HG03460 (cell line): ENCODE results near the gene PAX8.
"Not testable (repeated sequence)": the region's sequence is repeated elsewhere in the genome, so short reads cannot be mapped to it uniquely, and the experiment has no call there.

Source experiments
- ATAC-seq: cut with Tn5 transposase; IDR thresholded peaks from one replicate; pipeline ENCODE4 v1.9.1; 2021; ENCODE audit not compliant: unreplicated experiment

PAX8 gene

GRCh38 chr2:113291191-113291590 lies 12.5 kb upstream of the PAX8 start:
- ATAC-seq = no peak

GRCh38 chr2:113288674-113289149 lies 10.0 kb upstream of the PAX8 start:
- ATAC-seq = not testable (repeated sequence)

- not testable (repeated sequence) for ATAC-seq
These were observed 9.5 kb upstream of the PAX8 start for GRCh38 chr2:113288117-113288673.

DNA sequence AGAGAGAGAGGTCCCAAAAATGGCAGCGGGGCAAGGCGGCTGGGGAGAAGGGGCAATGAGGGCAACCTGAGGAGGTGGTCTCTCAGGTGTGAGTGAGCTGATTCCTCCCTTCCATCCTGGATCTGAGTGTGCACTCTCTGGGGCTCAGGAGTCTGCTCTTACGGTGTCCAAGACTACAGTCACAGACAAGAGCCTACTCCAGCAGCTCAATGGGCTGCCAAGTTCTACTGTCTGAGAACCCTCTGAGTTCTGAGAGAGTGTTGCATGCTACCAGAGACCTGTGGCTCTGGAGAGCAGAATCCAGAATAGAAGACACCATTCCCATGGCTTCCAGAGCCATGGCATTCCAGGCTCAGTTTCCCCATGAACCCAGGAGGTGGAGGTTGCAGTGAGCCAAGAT lies 7.1 kb upstream of the PAX8 start:
- ATAC-seq = no peak

DNA sequence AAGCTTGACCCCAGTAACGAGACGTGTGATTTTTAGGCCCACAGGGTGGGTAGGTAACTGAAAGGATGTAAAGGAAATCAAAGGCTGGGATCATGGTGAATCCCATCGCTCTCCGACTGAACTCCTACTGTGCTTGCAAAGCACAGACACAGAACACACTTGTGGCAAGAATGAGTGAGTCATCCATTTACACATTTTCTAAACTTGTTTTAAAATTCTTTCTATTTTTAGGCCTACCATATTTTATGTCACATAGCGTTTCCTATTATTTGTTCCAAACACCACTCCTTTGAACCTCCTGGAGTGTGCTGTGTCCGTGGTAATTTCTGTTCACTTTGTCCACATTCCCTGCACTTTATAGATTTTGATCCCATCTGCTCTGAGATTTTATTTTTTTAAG lies 6.3 kb upstream of the PAX8 start:
- ATAC-seq = not testable (repeated sequence)

DNA sequence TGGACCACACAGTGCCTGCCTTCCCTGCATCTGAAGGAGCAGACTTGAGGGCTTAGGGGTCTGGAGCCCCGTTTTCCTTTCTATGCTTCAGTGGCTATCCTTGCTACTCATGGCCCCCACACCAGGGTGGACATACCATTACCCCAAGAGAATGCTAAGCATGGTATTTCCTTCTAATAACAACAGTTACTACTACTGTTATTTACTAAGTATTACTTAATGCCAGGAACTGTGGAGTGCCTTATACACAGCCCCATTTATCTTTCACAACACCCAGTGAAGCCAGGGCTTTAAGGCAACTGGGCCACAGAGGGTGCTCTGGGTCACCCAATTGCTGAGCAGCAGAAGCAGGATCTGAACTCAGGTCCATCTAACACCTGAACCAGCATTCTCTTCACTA lies 5.8 kb upstream of the PAX8 start:
- no peak for ATAC-seq

- ATAC-seq = no peak
These were observed 5.1 kb upstream of the PAX8 start for GRCh38 chr2:113283704-113284284.

GRCh38 chr2:113282747-113283533 lies 4.2 kb upstream of the PAX8 start:
- no peak for ATAC-seq

DNA sequence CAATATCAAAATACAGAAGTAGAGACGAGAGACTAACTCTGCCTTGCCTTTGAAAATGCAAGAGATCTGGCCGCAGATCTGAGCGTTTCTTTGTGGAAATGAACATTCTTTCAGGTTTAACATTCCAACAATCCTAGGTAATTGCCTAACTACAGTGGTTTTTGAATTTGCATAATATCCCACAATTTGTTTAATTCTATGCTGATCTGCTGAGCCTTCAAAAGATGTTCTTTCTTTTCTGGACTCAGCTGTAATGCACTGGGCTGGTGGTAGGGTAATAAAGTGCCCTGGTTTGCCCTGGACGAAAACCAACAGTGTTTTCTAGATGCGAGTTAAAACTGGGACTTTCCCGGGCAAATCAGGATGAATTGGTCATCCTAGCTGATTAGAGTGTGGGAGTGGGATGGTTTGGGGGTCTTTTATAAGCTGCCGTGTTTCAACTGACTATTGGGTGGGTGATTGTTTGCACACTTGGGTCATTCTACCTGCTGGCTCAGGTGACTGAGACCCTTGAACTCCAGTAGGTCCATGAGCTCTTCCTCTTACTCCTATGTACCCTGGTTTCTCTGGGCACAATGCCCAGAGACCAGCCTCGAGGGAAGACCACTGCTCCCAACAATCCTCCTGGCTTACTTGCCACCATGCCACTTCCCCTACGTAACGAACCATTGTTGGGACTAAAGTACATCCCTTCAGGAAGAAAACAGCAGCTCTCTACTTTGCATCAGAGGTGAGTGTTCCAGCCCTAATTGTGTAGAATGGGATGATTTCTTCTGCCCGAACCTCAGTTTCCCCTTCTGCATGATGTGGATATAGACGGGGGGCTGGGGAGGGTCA lies 3.4 kb upstream of the PAX8 start:
- ATAC-seq = no peak

- no peak for ATAC-seq
These were observed 514 bp downstream of the PAX8 start for GRCh38 chr2:113278073-113278741.

GRCh38 chr2:113277474-113278072 lies 1.1 kb downstream of the PAX8 start:
- no peak for ATAC-seq

DNA sequence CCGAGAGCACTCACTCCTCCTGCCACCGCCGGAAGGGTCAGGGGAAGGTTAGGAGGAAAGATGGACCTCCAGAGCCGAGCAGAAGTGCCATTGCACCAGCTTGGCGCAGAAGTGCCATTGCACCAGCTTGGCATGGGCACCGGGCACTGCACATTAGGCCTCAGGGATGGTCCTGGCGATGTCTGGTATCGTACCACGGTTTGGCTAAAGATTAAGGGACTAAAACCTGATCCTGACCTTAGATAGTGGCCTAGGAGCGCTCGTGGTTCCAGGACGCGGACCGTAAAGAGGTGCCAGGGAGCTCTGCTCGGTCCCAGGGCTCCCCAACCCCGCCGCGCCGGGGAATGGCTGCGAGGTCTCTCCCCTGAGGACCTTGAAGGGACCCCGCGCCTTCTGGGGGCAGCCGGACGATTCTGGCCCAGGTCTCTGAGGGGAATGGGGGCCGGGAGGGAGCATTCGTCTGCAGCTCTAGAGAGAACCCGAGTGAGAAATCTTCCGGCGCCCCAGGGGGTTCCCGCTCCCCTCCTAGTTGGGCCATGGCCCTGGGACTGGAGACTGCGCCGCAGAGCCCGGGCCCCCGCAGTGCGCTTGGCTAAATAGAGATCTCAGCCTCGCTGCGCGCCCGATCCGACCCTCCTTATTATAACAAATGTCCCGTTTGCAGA lies 1.8 kb downstream of the PAX8 start:
- ATAC-seq = no peak

DNA sequence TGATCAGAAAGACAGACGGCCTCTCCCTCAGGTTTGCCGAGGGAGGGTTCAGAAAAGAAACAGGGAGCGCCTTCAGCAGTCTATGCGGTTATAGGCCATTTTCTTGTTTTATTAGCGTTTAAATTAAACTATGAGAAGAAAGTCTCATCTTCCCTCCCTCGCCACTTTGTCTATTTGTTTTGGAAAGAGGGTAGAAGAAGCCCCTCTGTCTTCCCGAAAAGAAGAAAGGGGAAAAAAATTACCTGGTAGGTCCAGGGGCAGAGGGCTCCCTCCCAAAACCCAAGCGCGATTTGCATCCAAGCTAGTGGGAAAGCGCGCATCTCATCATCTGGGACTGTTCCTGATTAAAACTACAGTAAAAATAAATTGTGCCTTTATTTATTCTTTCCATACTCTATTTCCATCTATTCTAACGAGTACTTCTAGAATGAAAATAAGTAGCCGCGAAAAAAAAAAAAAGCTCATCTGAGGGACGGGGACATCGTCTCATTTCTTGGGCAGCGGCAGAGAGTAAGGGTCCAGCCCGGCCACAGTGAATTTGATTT lies 2.4 kb downstream of the PAX8 start:
- ATAC-seq = no peak

DNA sequence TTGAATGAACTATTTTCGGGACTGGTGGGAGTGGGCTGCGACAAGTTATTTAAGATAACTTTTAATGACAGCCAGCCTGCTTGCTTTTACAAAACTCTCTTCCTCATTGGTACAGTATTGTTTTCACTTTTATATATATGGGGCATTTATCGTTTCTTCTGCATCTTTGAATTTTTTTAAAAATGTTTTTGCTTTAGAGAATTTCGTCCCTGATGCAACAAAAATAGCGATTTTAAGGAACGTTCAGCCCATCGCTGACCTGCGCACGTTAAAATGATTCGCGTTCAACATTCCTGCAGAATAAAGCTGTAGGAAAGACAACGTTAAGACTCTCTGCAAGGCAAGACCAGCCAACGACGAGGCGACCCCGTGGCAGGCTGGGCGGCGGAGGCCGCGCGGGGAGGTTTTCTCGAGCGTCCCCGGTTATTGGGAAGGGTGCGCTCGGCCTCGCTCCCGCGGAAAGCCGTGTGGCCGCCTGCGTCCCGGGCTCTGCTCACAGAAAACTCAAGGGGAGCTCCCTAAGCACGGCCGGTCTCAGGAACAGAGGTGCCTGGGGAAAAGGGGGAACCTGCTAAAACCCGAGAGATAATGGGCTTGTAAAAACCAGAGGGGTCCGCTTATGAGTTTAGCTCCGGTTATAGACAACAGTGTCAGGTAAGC lies 3.0 kb downstream of the PAX8 start:
- ATAC-seq = no peak

DNA sequence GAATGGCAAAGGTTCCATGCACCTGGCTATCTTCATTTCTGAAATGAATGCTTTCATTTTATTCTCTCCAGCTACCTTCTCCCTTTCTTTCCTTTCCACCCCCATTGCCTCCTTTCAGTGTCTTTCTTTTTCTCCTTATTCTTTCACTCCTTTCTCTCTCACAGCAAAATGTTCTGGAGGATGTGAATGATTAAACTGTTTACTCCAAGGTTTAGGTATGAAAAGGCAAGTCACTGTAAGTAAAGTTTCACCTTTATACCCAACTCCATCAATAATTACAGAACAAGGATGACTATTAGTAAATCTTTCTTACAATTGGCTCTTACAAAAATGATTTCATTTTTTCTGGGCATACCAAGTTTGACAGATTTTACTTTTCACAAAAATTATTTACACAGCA lies 4.3 kb downstream of the PAX8 start:
- no peak for ATAC-seq

DNA sequence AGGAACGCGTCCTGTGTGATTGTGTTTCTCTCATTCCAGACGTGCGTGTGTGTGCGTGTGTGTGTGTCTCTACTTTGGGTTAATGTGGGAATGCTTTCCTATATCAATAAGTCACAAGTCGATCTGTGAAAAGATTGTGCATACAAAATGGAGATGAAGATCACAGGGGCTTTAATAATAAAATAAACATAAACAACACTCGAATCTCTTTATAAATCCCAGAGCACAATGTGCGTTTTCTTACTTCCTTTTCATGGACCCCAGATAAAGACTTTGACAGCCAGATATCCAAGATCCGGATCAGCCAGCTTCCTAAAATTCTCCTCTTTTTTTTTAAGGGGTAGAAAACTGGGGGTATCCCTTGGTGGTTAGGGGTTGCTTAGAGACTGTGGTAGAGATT lies 4.7 kb downstream of the PAX8 start:
- ATAC-seq = no peak

- ATAC-seq = no peak
These were observed 5.6 kb downstream of the PAX8 start for GRCh38 chr2:113273027-113273551.

- no peak for ATAC-seq
These were observed 6.2 kb downstream of the PAX8 start for GRCh38 chr2:113272477-113272876.
